Type B pancreatic cell (in vitro differentiated cells): ENCODE measurements around the gene SMIM9. TPM values are rescaled to one million over a fixed set of nuclear protein-coding genes. Genes with fewer than 3 reads are reported as not detected.

Experiments used
- DNase-seq: peaks from one replicate; pipeline ENCODE4 v3.0.0; 2021; ENCODE audit warnings: mixed read lengths; ENCODE audit not compliant: unreplicated experiment; ENCODE audit errors: extremely low spot score
- H3K27ac Mint-ChIP-seq: 2 replicates; pipeline ENCODE4 v1.8.0; 2021; ENCODE audit warnings: mild to moderate bottlenecking, mixed read lengths
- H3K27me3 Mint-ChIP-seq: 2 replicates; pipeline ENCODE4 v1.8.0; 2021; ENCODE audit warnings: mixed read lengths
- H3K36me3 Mint-ChIP-seq: 2 replicates; pipeline ENCODE4 v1.8.0; 2021; ENCODE audit warnings: mixed read lengths
- H3K4me1 Mint-ChIP-seq: one replicate; pipeline ENCODE4 v1.8.0; 2021; ENCODE audit warnings: mixed read lengths; ENCODE audit not compliant: unreplicated experiment
- H3K4me3 Mint-ChIP-seq: 2 replicates; pipeline ENCODE4 v1.8.0; 2021; ENCODE audit warnings: mild to moderate bottlenecking, mixed read lengths
- H3K9me3 Mint-ChIP-seq: 2 replicates; pipeline ENCODE4 v1.8.0; 2021; ENCODE audit warnings: mixed read lengths
- CTCF ChIP-seq: fragments of 200-600 bp; sonication (generic); conservative IDR thresholded peaks from 2 replicates; pipeline ENCODE4 v1.5.0; 2021; ENCODE audit warnings: antibody characterized with exemption, mild to moderate bottlenecking
- total RNA-seq: library from RNA; stranded (reverse); gene quantifications from 2 replicates; pipeline ENCODE4 v1.2.1, GENCODE V29; 2021; ENCODE audit warnings: low replicate concordance

Gene SMIM9
- total RNA-seq, 1 donor from 2014 or later = not detected

GRCh38 chrX:154809939-154810665, 24.4 kb downstream of the SMIM9 start:
- TF ChIP-seq CTCF = no peak
- H3K27ac Mint-ChIP-seq = no peak overlapping the region
- H3K27me3 Mint-ChIP-seq = peaks cover 9% of the 10 kb centered on the region
- no peak for DNase-seq
- peaks cover 5% of the 10 kb centered on the region for H3K9me3 Mint-ChIP-seq
- no peaks in the 10 kb centered on the region for H3K4me1 Mint-ChIP-seq
- H3K4me3 Mint-ChIP-seq = no peak overlapping the region
- no peaks in the 10 kb centered on the region for H3K36me3 Mint-ChIP-seq

GRCh38 chrX:154806837-154807501, 27.5 kb downstream of the SMIM9 start:
- Mint-ChIP-seq H3K27me3 (peaks cover 16% of the 10 kb centered on the region), H3K9me3 (peaks cover 5% of the 10 kb centered on the region), H3K4me3 (no peak overlapping the region), H3K27ac (no peak overlapping the region), H3K36me3 (no peaks in the 10 kb centered on the region), H3K4me1 (no peaks in the 10 kb centered on the region)
- no peak for TF ChIP-seq CTCF
- no peak for DNase-seq

- no peaks in the 10 kb centered on the region for H3K4me1 Mint-ChIP-seq
- H3K4me3 Mint-ChIP-seq = peak overlapping the region; percentile 84
- peaks cover 16% of the 10 kb centered on the region for H3K27me3 Mint-ChIP-seq
- no peak for DNase-seq
- no peak for TF ChIP-seq CTCF
- no peaks in the 10 kb centered on the region for H3K36me3 Mint-ChIP-seq
- no peak overlapping the region for H3K27ac Mint-ChIP-seq
- H3K9me3 Mint-ChIP-seq = peaks cover 5% of the 10 kb centered on the region
Observed at GRCh38 chrX:154805696-154806091, 28.8 kb downstream of the SMIM9 start.

GRCh38 chrX:154804957-154805695, 29.3 kb downstream of the SMIM9 start, which contains the start of gene MPP1:
Gene MPP1 (minus strand): TSS chrX:154805485. CDS start chrX:154805373, 112 bp downstream.
- Mint-ChIP-seq H3K4me3 (peak within 1 kb of the TSS; percentile 84), H3K27me3 (peaks cover 16% of the 10 kb centered on the region), H3K27ac (no peak within 1 kb of the TSS)

More at GRCh38 chrX:154804957-154805695, 29.3 kb downstream of the SMIM9 start, which contains the start of gene MPP1:
- Mint-ChIP-seq H3K4me1 (peaks cover 3% of the 10 kb centered on the region), H3K9me3 (peaks cover 5% of the 10 kb centered on the region), H3K36me3 (no peaks in the 10 kb centered on the region)
- peak; percentile 76 for DNase-seq
- no peak for TF ChIP-seq CTCF
